ENCODE measurements around the gene CACNA2D1. TPM values are rescaled to one million over a fixed set of nuclear protein-coding genes. Genes with fewer than 3 reads are reported as not detected.

The CACNA2D1 gene
- total RNA-seq, 1 experiment from 2014 or later, result 9.1 TPM

DNA sequence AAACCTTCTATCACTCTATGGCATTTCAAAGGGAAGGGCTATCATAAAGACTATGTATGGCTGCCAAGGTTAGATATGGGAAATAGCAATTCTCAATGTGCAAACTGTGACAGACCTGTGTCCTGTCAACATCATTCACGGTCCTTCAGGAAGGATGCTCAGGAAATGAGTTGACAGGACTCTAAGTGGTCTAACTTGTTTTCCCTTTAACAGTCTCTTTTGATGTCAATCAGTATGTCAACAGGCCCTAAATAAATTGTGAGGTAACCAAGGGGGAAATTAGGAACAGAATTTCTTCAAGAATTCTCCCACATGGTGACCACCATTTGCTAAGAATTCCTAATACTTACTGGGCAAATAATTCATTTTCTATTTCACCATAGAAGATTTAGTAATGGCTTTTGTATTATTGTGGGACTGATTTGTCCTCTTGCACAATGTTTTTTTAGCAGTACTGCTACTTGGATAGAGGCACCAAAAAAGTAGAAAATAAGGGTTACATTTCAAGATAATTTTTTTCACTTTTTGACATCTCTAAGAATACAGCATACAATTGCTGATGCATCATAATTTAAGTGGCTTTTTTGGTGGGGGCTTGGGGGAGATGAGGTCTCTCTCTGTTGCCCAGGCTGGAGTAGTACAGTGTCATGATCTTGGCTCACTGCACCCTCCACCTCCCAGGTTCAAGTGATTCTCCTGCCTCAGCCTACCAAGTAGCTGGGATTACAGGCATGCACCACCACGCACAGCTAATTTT is 275.8 kb downstream of the CACNA2D1 start:
- Histone ChIP-seq H3K4me3 (ENCODE audit: insufficient read depth, low read depth, low read length) (no peak overlapping the region), H3K27me3 (ENCODE audit: control insufficient read depth, insufficient read depth, low read length) (no peaks in the 10 kb centered on the region)
- no peak for DNase-seq

DNA sequence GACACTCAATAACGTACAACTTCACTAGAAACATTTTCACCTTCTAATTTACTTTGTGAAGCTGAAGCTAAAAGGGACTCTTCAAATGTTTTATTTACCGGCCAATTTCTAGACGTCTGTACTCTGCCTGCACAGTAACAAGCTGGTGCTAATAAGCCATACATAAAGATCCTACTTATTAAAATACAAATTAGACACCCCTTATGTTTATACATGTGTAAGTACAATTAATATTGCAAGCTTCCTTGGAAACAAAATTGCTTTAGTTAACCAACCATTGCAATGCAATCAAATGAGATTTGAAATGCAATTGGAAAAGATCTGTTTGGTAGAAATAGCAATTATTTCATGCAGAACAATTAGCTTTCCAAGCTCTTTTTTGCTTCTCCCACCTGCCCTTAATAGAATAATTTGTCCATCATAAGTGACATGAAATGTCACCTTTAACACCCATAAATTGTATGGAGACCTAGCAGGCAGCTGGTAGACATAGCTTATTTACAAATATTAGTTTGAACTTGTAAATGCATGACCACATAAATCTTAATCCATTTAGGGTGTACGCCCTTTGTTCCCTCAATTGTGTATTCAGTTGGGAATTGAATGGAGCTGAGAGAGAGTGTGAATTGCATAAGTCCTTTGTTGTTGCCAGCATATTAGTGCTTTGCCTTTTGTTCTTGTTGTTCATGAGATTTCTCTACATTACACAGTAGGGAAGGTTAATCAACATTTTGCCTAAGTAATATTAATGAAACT is 277.1 kb downstream of the CACNA2D1 start:
- Histone ChIP-seq H3K4me3 (ENCODE audit: insufficient read depth, low read depth, low read length) (no peak overlapping the region), H3K36me3 (replicated peaks; ENCODE audit: control insufficient read depth, insufficient read depth, low read length) (no peaks in the 10 kb centered on the region), H3K27me3 (ENCODE audit: control insufficient read depth, insufficient read depth, low read length) (no peaks in the 10 kb centered on the region)
- no peak for DNase-seq

More for the DNA sequence above, 275.8 kb downstream of the CACNA2D1 start:
- H3K36me3 ChIP-seq (replicated peaks; ENCODE audit: control insufficient read depth, insufficient read depth, low read length), result no peaks in the 10 kb centered on the region

DNA sequence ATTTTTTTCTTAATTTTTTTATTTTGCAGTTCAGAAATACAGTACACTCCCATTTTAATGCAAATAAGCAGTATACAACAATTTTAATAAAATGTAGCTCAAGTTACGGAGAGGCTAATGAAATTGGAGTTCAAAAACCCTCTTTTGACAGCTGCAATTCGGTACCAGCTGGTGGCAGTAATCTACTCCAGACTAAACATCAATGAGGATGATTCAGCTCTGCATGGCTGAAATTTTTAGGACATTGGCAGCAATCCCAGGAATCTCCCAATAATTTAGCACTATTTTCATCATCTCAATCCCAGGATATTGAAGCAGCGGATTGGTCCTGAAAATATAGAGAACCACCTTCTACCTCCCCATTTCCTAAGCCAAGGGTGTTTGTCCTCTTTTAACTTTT is 278.8 kb downstream of the CACNA2D1 start:
- no peak for DNase-seq
- Histone ChIP-seq H3K27me3 (ENCODE audit: control insufficient read depth, insufficient read depth, low read length) (no peaks in the 10 kb centered on the region), H3K36me3 (replicated peaks; ENCODE audit: control insufficient read depth, insufficient read depth, low read length) (no peaks in the 10 kb centered on the region), H3K4me3 (ENCODE audit: insufficient read depth, low read depth, low read length) (no peak overlapping the region)

DNA sequence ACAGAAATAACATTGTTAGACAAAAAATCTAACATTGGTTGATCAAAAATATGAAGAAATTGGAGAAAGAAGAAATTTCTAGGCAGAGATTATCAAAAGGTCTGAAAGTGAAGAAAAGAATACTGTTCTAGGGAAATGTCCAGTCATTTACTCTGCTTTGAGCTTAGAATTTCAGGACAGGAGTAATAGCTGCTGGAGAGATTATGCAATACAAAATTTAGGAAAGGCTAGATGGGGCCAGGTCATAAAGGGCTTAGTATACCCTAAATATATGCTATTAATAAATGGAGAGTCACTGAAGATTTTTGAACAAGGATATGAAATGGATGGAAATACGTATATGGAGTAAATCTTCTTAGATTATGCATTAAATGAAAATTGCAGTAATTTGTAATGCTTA is 279.2 kb downstream of the CACNA2D1 start:
- Histone ChIP-seq H3K36me3 (replicated peaks; ENCODE audit: control insufficient read depth, insufficient read depth, low read length) (no peaks in the 10 kb centered on the region), H3K4me3 (ENCODE audit: insufficient read depth, low read depth, low read length) (no peak overlapping the region), H3K27me3 (ENCODE audit: control insufficient read depth, insufficient read depth, low read length) (no peaks in the 10 kb centered on the region)
- DNase-seq, result no peak

DNA sequence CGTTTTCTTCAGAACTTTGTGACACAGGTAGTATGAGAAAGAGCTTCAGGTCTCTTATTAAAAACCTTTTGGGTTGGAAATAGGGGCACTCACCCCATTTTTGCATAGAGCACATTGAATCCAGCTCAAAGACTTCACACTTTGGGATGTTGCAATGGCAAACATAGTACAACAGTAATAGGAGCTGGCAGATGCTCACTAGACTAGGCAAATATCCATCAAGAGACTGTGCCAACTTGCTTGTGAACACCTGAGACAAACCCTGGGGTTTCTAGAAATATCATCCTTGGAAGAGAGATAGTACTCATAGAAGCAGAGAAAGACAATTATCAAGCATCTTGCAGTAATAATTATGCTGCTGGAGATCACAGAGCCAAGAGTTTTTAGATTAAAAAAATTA is 280.0 kb downstream of the CACNA2D1 start:
- no peak for DNase-seq
- no peaks in the 10 kb centered on the region for H3K27me3 ChIP-seq (ENCODE audit: control insufficient read depth, insufficient read depth, low read length)
- no peak overlapping the region for H3K4me3 ChIP-seq (ENCODE audit: insufficient read depth, low read depth, low read length)
- no peaks in the 10 kb centered on the region for H3K36me3 ChIP-seq (replicated peaks; ENCODE audit: control insufficient read depth, insufficient read depth, low read length)

DNA sequence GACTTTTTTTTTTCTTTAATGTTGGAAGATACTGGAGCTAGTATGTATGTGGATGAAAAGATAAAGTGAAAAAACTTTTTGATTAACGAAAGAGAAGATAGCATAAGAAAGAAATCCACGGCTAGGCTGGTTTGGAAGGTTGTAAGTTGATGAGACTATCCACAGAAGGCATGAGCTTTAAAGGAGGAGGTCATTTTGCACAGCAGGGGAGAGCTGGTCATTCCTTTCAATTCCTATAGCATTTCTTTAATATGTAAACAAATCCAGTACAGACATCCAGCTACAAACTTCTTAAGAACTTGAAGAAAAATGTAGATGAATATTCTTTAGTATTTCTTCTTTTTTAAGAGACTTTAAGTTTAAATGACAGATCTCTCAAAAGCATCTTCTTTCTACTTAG is 281.3 kb downstream of the CACNA2D1 start:
- Histone ChIP-seq H3K4me3 (ENCODE audit: insufficient read depth, low read depth, low read length) (no peak overlapping the region), H3K27me3 (ENCODE audit: control insufficient read depth, insufficient read depth, low read length) (no peaks in the 10 kb centered on the region), H3K36me3 (replicated peaks; ENCODE audit: control insufficient read depth, insufficient read depth, low read length) (no peaks in the 10 kb centered on the region)
- DNase-seq, result no peak

DNA sequence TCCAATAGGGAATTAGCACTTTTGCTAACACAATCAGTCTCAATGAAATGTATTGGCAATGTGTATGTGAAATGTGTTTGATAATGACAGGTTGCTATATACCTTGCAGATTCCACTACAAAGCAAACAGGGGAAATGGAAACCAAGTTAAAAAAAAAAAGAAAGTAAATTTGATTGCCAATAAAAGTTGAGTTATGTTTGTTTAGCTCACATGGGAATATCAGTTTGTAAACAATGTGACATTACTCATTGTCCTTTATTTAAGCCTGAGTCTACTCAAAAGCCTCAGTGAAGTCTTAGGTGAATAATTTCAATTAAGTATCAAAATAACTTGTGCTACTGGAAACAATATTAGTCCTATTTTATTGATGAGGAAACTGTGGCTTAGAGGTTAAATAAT is 285.2 kb downstream of the CACNA2D1 start:
- H3K4me3 ChIP-seq (ENCODE audit: insufficient read depth, low read depth, low read length), result no peak overlapping the region
- no peaks in the 10 kb centered on the region for H3K27me3 ChIP-seq (ENCODE audit: control insufficient read depth, insufficient read depth, low read length)
- H3K36me3 ChIP-seq (replicated peaks; ENCODE audit: control insufficient read depth, insufficient read depth, low read length), result no peaks in the 10 kb centered on the region
- no peak for DNase-seq

DNA sequence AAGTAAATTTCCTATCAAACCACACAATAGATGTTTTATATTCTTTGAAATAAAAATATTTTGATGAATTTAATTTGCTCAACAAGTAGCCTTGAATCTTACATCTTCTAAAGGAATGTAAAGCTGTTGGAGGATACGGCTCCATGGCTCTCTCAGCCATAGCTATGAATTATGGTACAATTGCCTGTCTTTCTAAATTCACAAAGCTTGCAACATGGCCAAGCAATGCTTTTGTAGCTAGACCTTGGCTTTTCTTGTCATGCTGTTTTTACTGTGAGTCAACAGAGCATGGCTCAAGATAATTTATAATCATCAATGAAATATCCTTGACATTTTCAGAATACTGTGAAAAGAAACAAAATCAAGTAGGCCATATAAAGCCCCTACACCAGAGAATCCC is 286.7 kb downstream of the CACNA2D1 start:
- H3K36me3 ChIP-seq (replicated peaks; ENCODE audit: control insufficient read depth, insufficient read depth, low read length), result no peaks in the 10 kb centered on the region
- H3K4me3 ChIP-seq (ENCODE audit: insufficient read depth, low read depth, low read length), result no peak overlapping the region
- DNase-seq, result no peak
- H3K27me3 ChIP-seq (ENCODE audit: control insufficient read depth, insufficient read depth, low read length), result no peaks in the 10 kb centered on the region

DNA sequence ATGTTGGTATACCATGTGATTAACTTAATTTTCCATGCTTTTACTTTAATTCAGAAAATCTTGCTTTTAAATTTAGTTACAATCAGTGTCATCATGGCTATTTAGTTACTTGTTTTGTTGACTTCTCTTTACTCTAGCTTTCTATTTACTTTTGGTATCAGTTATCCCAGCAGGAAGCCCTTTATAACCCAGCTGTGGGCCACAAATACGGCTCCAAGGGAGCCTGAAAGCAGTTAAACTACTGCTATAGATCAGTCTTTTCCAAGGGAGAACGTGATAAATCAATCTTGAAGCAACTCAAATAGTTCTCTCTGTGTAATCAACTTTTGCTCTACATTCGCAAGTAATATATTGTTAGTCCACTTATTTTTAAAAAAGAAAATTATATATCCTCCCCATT is 287.4 kb downstream of the CACNA2D1 start:
- no peak for DNase-seq
- Histone ChIP-seq H3K36me3 (replicated peaks; ENCODE audit: control insufficient read depth, insufficient read depth, low read length) (no peaks in the 10 kb centered on the region), H3K4me3 (ENCODE audit: insufficient read depth, low read depth, low read length) (no peak overlapping the region), H3K27me3 (ENCODE audit: control insufficient read depth, insufficient read depth, low read length) (no peaks in the 10 kb centered on the region)

DNA sequence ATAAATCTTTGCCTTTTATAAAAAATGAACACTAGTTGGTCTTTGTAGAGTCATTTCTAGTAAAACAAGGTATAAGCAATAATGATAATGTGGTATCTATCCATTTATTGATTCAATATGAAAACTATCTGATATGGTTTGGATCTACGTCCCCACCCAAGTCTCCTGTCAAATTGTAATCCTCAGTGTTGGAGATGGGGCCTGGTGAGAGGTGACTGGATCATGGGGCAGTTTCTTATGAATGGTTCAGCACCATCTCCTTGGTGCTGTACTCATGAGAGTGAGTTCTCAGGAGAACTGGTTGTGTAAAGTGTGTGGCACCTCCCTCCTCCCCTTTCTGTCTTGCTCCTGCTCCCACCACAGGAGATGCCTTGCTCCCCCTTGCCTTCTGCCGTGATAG is 288.8 kb downstream of the CACNA2D1 start:
- Histone ChIP-seq H3K4me3 (ENCODE audit: insufficient read depth, low read depth, low read length) (no peak overlapping the region), H3K27me3 (ENCODE audit: control insufficient read depth, insufficient read depth, low read length) (no peaks in the 10 kb centered on the region), H3K36me3 (replicated peaks; ENCODE audit: control insufficient read depth, insufficient read depth, low read length) (no peaks in the 10 kb centered on the region)
- no peak for DNase-seq

DNA sequence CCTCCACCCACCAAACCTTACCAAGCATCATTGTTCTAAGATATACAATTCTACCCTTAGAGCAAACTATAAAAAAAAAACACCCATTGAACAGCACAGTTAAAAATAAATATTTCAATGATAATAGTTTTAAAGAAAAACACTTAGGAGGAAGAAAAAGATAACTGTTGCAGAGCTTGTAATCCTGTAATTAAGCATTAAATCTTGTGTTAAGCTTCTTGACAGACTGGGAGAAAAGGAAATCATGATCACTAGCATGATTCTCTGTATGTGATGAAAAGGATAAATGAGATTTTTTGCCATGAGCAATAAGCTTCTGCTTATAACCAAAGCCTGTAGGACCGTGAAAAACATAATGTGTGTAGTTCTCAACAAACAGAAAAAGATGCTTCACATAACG is 289.8 kb downstream of the CACNA2D1 start:
- Histone ChIP-seq H3K27me3 (ENCODE audit: control insufficient read depth, insufficient read depth, low read length) (no peaks in the 10 kb centered on the region), H3K36me3 (replicated peaks; ENCODE audit: control insufficient read depth, insufficient read depth, low read length) (no peaks in the 10 kb centered on the region), H3K4me3 (ENCODE audit: insufficient read depth, low read depth, low read length) (no peak overlapping the region)
- no peak for DNase-seq

DNA sequence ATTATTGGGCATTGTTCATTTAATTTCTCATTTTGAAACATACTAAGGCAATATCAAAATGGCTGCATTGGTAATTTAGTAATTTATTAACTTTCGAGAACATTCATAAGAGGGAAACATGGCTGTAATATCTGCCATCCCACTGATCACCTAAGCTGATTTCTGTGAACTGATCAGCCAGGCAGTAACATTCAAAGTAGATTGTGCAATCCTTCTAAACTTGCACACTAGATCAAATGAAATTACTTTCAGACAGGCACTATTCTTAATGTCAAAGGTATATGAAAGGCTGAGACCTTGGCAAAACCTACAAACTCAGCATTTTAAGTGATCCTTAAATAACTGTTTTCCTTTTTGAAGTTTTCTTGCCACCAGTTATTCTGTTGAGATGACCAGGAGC is 290.7 kb downstream of the CACNA2D1 start:
- no peak overlapping the region for H3K4me3 ChIP-seq (ENCODE audit: insufficient read depth, low read depth, low read length)
- no peaks in the 10 kb centered on the region for H3K36me3 ChIP-seq (replicated peaks; ENCODE audit: control insufficient read depth, insufficient read depth, low read length)
- no peak for DNase-seq
- H3K27me3 ChIP-seq (ENCODE audit: control insufficient read depth, insufficient read depth, low read length), result no peaks in the 10 kb centered on the region

DNA sequence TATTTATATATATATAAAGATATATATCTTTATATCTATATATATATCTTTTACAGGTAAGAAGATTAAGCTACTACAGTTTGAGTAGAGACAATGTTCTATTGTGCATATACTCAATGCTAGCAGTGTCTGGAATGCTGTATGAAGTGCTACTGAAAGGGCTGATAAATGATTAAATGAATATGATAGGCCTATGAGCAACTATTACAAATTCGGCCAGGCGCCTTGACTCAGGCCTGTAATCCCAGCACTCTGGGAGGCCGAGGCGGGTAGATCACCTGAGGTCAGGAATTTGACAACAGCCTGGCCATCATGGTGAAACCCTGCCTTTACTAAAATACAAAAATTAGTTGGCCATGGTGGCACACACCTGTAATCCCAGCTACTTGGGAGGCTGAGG is 297.1 kb downstream of the CACNA2D1 start:
- no peak overlapping the region for H3K4me3 ChIP-seq (ENCODE audit: insufficient read depth, low read depth, low read length)
- H3K27me3 ChIP-seq (ENCODE audit: control insufficient read depth, insufficient read depth, low read length), result no peaks in the 10 kb centered on the region
- DNase-seq, result no peak
- no peaks in the 10 kb centered on the region for H3K36me3 ChIP-seq (replicated peaks; ENCODE audit: control insufficient read depth, insufficient read depth, low read length)

DNA sequence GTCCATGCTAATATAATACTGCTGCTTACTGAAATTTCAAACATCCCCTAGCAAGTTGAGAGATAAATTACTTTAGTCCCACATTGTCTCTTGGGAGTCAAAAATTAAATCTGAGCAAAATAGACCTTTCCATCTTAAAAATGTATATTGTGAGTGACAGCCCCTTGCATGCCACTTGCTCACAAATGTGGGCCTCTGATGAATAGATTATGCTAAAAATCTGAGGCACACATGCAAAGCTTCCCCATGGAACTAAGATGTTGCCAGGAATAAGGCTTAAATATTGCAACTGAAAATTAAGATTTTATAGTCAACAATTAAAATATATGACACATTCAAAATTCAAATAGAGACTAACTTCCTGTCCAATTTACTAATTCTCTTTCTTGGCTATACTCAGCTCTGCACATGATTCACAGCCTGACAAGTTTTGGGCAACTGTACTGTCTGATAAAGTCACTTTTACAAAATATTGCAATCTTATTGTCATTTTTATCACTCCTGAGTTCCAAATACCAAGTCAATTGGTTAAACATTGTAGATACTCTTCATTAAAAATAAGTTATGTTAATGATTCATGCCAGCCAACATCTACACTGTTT is 301.2 kb downstream of the CACNA2D1 start:
- no peaks in the 10 kb centered on the region for H3K27me3 ChIP-seq (ENCODE audit: control insufficient read depth, insufficient read depth, low read length)
- DNase-seq, result no peak
- H3K4me3 ChIP-seq (ENCODE audit: insufficient read depth, low read depth, low read length), result no peak overlapping the region
- no peaks in the 10 kb centered on the region for H3K36me3 ChIP-seq (replicated peaks; ENCODE audit: control insufficient read depth, insufficient read depth, low read length)

DNA sequence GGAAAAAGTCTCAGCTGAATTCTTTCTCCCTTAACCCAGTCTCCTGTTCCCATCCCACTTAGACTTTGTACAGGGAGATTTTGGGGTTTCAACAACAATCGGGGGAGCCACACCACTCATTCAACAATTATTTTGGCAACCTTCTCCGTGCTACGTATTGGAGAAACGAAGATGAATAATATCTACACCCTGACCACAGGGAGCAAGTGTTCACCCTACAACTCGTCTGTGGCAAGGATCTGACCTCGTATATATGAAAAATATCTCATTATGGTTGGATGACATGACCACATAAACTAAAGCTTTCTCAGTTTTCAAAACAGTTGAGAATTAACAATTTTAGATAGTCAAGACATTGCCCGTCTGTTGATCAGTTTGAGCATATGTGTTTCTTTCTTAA is 302.1 kb downstream of the CACNA2D1 start:
- Histone ChIP-seq H3K36me3 (replicated peaks; ENCODE audit: control insufficient read depth, insufficient read depth, low read length) (no peaks in the 10 kb centered on the region), H3K27me3 (ENCODE audit: control insufficient read depth, insufficient read depth, low read length) (no peaks in the 10 kb centered on the region), H3K4me3 (ENCODE audit: insufficient read depth, low read depth, low read length) (no peak overlapping the region)
- no peak for DNase-seq

Data from H7 (cell line).